SU-DHL-6 (cell line): Measurements from ENCODE around the gene C4B.
"Not testable (repeated sequence)": the region's sequence is repeated elsewhere in the genome, so short reads cannot be mapped to it uniquely, and the experiment has no call there.

Experiments used
- CTCF ChIP-seq: fragments of 200-600 bp; sonication (generic); IDR thresholded peaks from one replicate; pipeline ENCODE4 v1.5.1; 2017; ENCODE audit warnings: antibody characterized with exemption, mild to moderate bottlenecking, low read length, moderate library complexity; ENCODE audit not compliant: insufficient read depth, poor library complexity, severe bottlenecking
- EZH2phosphoT487 ChIP-seq: fragments of 200-600 bp; sonication (generic), shearing (Covaris generic); conservative IDR thresholded peaks from 2 replicates; pipeline ENCODE4 v1.6.1; 2018; ENCODE audit warnings: mild to moderate bottlenecking, antibody characterized with exemption, low read length, moderate library complexity, mixed read lengths

GRCh38 chr6:31989363-31989762 is 25.2 kb upstream of the C4B start:
- TF ChIP-seq CTCF, EZH2phosphoT487: not testable (repeated sequence)
